Liver (tissue), 9 donors: ENCODE data around the gene FNIP1. TPM values are rescaled to one million over a fixed set of nuclear protein-coding genes. Genes with fewer than 3 reads are reported as not detected.

Experiments
- DNase-seq: peaks from one replicate; pipeline ENCODE4 v3.0.0-alpha.2; 2017; ENCODE audit warnings: low spot score
- H3K27ac ChIP-seq, 2 donors: one replicate each; pipeline ENCODE4 v1.7.0; 2013; ENCODE audit warnings: inconsistent platforms in 2 of 2, low read length in 2 of 2, control low read depth in 1 of 2, low read depth in 1 of 2, mild to moderate bottlenecking in 1 of 2
- H3K27me3 ChIP-seq, 4 donors: one replicate each; pipeline versions ENCODE4 v1.6.1 to v1.7.0; 2013; ENCODE audit warnings: low read length in 3 of 4, inconsistent platforms in 1 of 4, mild to moderate bottlenecking in 1 of 4, moderate library complexity in 1 of 4; ENCODE audit not compliant: control insufficient read depth in 4 of 4, insufficient read depth in 4 of 4
- H3K36me3 ChIP-seq, 4 donors: one replicate each; pipeline versions ENCODE4 v1.6.1 to v1.7.0; 2013; ENCODE audit warnings: low read length in 3 of 4, mild to moderate bottlenecking in 3 of 4, low read depth in 1 of 4, moderate library complexity in 1 of 4; ENCODE audit not compliant: control insufficient read depth in 4 of 4, insufficient read depth in 3 of 4
- H3K4me1 ChIP-seq, 4 donors: one replicate each; pipeline versions ENCODE4 v1.6.1 to v1.7.0; 2013; ENCODE audit warnings: low read length in 3 of 4, mild to moderate bottlenecking in 3 of 4, moderate library complexity in 1 of 4; ENCODE audit not compliant: control insufficient read depth in 4 of 4, insufficient read depth in 4 of 4
- H3K4me3 ChIP-seq, 3 donors: one replicate each; pipeline versions ENCODE4 v1.6.1 to v1.7.0; 2013; ENCODE audit warnings: low read length in 3 of 3, control low read depth in 1 of 3, low read depth in 1 of 3, mild to moderate bottlenecking in 1 of 3
- H3K9ac ChIP-seq, 2 donors: one replicate each; pipeline ENCODE4 v1.7.0; 2013; ENCODE audit warnings: low read length in 2 of 2, mild to moderate bottlenecking in 2 of 2, moderate library complexity in 2 of 2, control low read depth in 1 of 2, low read depth in 1 of 2
- H3K9me3 ChIP-seq, 4 donors: one replicate each; pipeline versions ENCODE4 v1.6.1 to v1.7.0; 2013; ENCODE audit warnings: low read length in 3 of 4; ENCODE audit not compliant: control insufficient read depth in 4 of 4
- FOXA1 ChIP-seq: IDR thresholded peaks from 2 replicates; pipeline ENCODE4 v1.6.1; 2016; ENCODE audit warnings: antibody characterized with exemption
- FOXA2 ChIP-seq: IDR thresholded peaks from 2 replicates; pipeline ENCODE4 v1.6.1; 2016; ENCODE audit warnings: antibody characterized with exemption
- GABPA ChIP-seq, 2 donors: IDR thresholded peaks in 1 of 2; conservative IDR thresholded peaks in 1 of 2; 2 replicates each; pipeline ENCODE4 v1.6.1; 2016; ENCODE audit warnings: antibody characterized with exemption in 2 of 2, mild to moderate bottlenecking in 1 of 2, moderate library complexity in 1 of 2
- HNF4A ChIP-seq, 2 donors: conservative IDR thresholded peaks; 2 replicates each; pipeline ENCODE4 v1.6.1; 2016; ENCODE audit warnings: antibody characterized with exemption in 2 of 2, mild to moderate bottlenecking in 2 of 2
- HNF4G ChIP-seq: IDR thresholded peaks from 2 replicates; pipeline ENCODE4 v1.6.1; 2016; ENCODE audit warnings: antibody characterized with exemption
- JUND ChIP-seq, 2 donors: IDR thresholded peaks; 2 replicates each; pipeline ENCODE4 v1.6.1; 2016; ENCODE audit warnings: antibody characterized with exemption in 2 of 2
- NR2F2 ChIP-seq: IDR thresholded peaks from 2 replicates; pipeline ENCODE4 v1.6.1; 2016; ENCODE audit warnings: antibody characterized with exemption
- RAD21 ChIP-seq, 2 donors: IDR thresholded peaks; 2 replicates each; pipeline ENCODE4 v1.6.1; 2016; ENCODE audit warnings: antibody characterized with exemption in 2 of 2, mild to moderate bottlenecking in 2 of 2
- RXRA ChIP-seq, 2 donors: IDR thresholded peaks; 2 replicates each; pipeline ENCODE4 v1.6.1; 2017 to 2018; ENCODE audit warnings: antibody characterized with exemption in 2 of 2, mild to moderate bottlenecking in 1 of 2
- SP1 ChIP-seq: IDR thresholded peaks from 2 replicates; pipeline ENCODE4 v1.6.1; 2018; ENCODE audit warnings: antibody characterized with exemption, mild to moderate bottlenecking
- TAF1 ChIP-seq: conservative IDR thresholded peaks from 2 replicates; pipeline ENCODE4 v1.6.1; 2016; ENCODE audit warnings: antibody characterized with exemption, mild to moderate bottlenecking
- YY1 ChIP-seq: IDR thresholded peaks from 2 replicates; pipeline ENCODE4 v1.6.1; 2016; ENCODE audit warnings: antibody characterized with exemption, mild to moderate bottlenecking
- WGBS: extraction: QIAGEN DNeasy Blood & Tissue Kit; methylation state at CpG from one replicate; pipeline ENCODE4 v1.1.7; 2013; 5-methylcytosine and 5-hydroxymethylcytosine counted together
- polyA plus RNA-seq, 2 donors: library from polyadenylated mRNA; stranded (reverse) in 1 of 2; unstranded in 1 of 2; fragments of 200-250 nt in 1 of 2; fragments of >200 nt in 1 of 2; fragmentation: Nextera tagmentation in 1 of 2; extraction: Ambion mirVana in 1 of 2; gene quantifications; one replicate each; pipeline versions ENCODE4 v1.2.1 to v1.2.3, GENCODE V29; 2013 to 2015
- total RNA-seq, 2 donors: library from RNA; depleted of rRNA; stranded (reverse); fragments of >200 nt; gene quantifications; one replicate each; pipeline ENCODE4 v1.2.3, GENCODE V29; 2014
- TF ChIP-seq, protein P1 (sequence below): IDR thresholded peaks from 2 replicates; pipeline ENCODE4 v1.6.1; 2016; ENCODE audit warnings: antibody characterized with exemption
- TF ChIP-seq, protein P2 (sequence below): fragments of 150-350 bp; IDR thresholded peaks from 2 replicates; pipeline ENCODE4 v1.5.1; 2017; ENCODE audit warnings: improper control_type of control experiment, low read depth, low read length; ENCODE audit not compliant: missing input control
- TF ChIP-seq, protein P3 (sequence below): IDR thresholded peaks from 2 replicates; pipeline ENCODE4 v1.6.1; 2016; ENCODE audit warnings: antibody characterized with exemption, mild to moderate bottlenecking
- TF ChIP-seq, protein P4 (sequence below): IDR thresholded peaks from 2 replicates; pipeline ENCODE4 v1.6.1; 2016; ENCODE audit warnings: antibody characterized with exemption
- donor health status: healthy.
- donor health status: healthy.
- donor health status: healthy.
- donor health status: healthy.
- donor health status: healthy.

Gene FNIP1
- total and polyA plus RNA-seq, 4 donors = 3.7 to 34.0 (median 13.8) TPM

DNA sequence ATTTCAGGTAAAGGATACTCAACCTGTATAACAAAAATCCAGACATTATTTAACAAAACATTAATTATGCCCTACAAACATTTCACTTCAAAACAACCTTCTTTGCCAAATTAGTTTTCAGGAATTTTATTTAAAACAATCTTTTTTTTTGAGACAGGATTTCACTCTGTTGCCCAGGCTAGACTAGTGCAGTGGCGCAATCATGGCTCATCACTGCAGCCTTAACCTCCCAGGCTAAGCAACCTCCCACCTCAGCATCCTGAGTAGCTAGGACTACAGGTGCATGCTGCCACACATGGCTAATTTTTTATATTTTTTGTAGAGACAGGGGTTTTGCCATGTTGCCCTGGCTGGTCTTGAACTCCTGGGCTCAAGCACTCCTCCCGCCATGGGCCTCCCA lies 3.9 kb downstream of the FNIP1 start:
- TF ChIP-seq HNF4A (conservative IDR thresholded peaks at IDR 0.05) (no peak), RXRA (IDR thresholded peaks at IDR 0.05) (no peak), GABPA (IDR thresholded peaks at IDR 0.05 in 1 of 2, conservative IDR thresholded peaks at IDR 0.05 in 1 of 2) (no peak), TAF1 (no peak)
- TF ChIP-seq, protein P1, sequence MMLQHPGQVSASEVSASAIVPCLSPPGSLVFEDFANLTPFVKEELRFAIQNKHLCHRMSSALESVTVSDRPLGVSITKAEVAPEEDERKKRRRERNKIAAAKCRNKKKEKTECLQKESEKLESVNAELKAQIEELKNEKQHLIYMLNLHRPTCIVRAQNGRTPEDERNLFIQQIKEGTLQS = no peak
- no peak for DNase-seq
- Histone ChIP-seq H3K4me3 (no peak overlapping the region), H3K27me3 (no peaks in the 10 kb centered on the region), H3K36me3 (no peaks in the 10 kb centered on the region), H3K9ac (no peak overlapping the region), H3K27ac (no peak overlapping the region), H3K9me3 (no peaks in the 10 kb centered on the region), H3K4me1 (peaks cover 5 to 25% (median 12%) of the 10 kb centered on the region in 4 donors)
- WGBS = 96% methylated on average over 2 of the region's 2 CpGs

DNA sequence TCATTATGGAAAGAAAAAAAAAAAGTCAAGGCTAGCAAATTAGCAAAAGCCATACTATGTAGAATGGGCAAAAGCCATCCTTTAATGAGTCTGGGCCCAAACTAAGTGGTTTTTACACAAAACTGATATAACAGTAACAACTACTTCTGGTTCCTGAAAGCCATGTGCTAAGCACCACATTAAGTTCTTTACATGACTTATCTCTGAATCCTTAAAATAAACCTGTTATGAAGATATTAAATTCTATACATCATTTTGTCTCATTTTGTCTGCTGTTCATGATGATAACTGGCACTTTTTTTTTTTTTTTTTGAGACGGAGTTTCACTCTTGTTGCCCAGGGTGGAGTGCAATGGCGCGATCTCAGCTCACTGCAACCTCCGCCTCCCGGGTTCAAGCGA lies 5.0 kb downstream of the FNIP1 start:
- Histone ChIP-seq H3K27me3 (no peaks in the 10 kb centered on the region), H3K36me3 (no peaks in the 10 kb centered on the region), H3K27ac (no peak overlapping the region), H3K4me1 (peaks cover 5 to 28% (median 15%) of the 10 kb centered on the region in 4 donors), H3K4me3 (no peak overlapping the region), H3K9ac (no peak overlapping the region), H3K9me3 (no peaks in the 10 kb centered on the region)
- no peak for TF ChIP-seq RAD21 (IDR thresholded peaks at IDR 0.05)
- no peak for TF ChIP-seq NR2F2
- TF ChIP-seq YY1 = no peak
- TF ChIP-seq HNF4G = no peak
- no peak for TF ChIP-seq GABPA (IDR thresholded peaks at IDR 0.05 in 1 of 2, conservative IDR thresholded peaks at IDR 0.05 in 1 of 2)
- TF ChIP-seq TAF1 = no peak
- no peak for DNase-seq
- WGBS = 93% methylated on average over 6 of the region's 6 CpGs

GRCh38 chr5:131790550-131790949 lies 6.3 kb downstream of the FNIP1 start:
- H3K36me3 ChIP-seq = no peaks in the 10 kb centered on the region
- H3K4me1 ChIP-seq = peaks cover 5 to 27% (median 15%) of the 10 kb centered on the region in 4 donors
- H3K27ac ChIP-seq = no peak overlapping the region
- H3K9me3 ChIP-seq = no peaks in the 10 kb centered on the region
- no peaks in the 10 kb centered on the region for H3K27me3 ChIP-seq
- whole genome bisulfite sequencing = 95% methylated on average over 2 of the region's 2 CpGs
- no peak overlapping the region for H3K4me3 ChIP-seq
- H3K9ac ChIP-seq = no peak overlapping the region
- TF ChIP-seq SP1 = no peak
- TF ChIP-seq HNF4G = no peak
- TF ChIP-seq RXRA (IDR thresholded peaks at IDR 0.05) = no peak
- TF ChIP-seq TAF1 = no peak
- TF ChIP-seq FOXA2 = no peak
- TF ChIP-seq, protein P1 = no peak
- TF ChIP-seq GABPA (IDR thresholded peaks at IDR 0.05 in 1 of 2, conservative IDR thresholded peaks at IDR 0.05 in 1 of 2) = no peak
- no peak for DNase-seq

- H3K27me3 ChIP-seq = no peaks in the 10 kb centered on the region
- H3K9me3 ChIP-seq = no peaks in the 10 kb centered on the region
- no peak for DNase-seq
- WGBS = 92% methylated on average over 3 of the region's 3 CpGs
- no peak overlapping the region for H3K27ac ChIP-seq
- no peaks in the 10 kb centered on the region for H3K36me3 ChIP-seq
- no peak overlapping the region for H3K9ac ChIP-seq
- H3K4me3 ChIP-seq = no peak overlapping the region
- peaks cover 4 to 20% (median 8%) of the 10 kb centered on the region in 4 donors for H3K4me1 ChIP-seq
- TF ChIP-seq, protein P1 = no peak
- TF ChIP-seq FOXA1 = no peak
- TF ChIP-seq, protein P2, sequence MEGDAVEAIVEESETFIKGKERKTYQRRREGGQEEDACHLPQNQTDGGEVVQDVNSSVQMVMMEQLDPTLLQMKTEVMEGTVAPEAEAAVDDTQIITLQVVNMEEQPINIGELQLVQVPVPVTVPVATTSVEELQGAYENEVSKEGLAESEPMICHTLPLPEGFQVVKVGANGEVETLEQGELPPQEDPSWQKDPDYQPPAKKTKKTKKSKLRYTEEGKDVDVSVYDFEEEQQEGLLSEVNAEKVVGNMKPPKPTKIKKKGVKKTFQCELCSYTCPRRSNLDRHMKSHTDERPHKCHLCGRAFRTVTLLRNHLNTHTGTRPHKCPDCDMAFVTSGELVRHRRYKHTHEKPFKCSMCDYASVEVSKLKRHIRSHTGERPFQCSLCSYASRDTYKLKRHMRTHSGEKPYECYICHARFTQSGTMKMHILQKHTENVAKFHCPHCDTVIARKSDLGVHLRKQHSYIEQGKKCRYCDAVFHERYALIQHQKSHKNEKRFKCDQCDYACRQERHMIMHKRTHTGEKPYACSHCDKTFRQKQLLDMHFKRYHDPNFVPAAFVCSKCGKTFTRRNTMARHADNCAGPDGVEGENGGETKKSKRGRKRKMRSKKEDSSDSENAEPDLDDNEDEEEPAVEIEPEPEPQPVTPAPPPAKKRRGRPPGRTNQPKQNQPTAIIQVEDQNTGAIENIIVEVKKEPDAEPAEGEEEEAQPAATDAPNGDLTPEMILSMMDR = no peak
- no peak for TF ChIP-seq YY1
- no peak for TF ChIP-seq NR2F2
- no peak for TF ChIP-seq TAF1
- TF ChIP-seq HNF4G = no peak
- no peak for TF ChIP-seq GABPA (IDR thresholded peaks at IDR 0.05 in 1 of 2, conservative IDR thresholded peaks at IDR 0.05 in 1 of 2)
- TF ChIP-seq, protein P3, sequence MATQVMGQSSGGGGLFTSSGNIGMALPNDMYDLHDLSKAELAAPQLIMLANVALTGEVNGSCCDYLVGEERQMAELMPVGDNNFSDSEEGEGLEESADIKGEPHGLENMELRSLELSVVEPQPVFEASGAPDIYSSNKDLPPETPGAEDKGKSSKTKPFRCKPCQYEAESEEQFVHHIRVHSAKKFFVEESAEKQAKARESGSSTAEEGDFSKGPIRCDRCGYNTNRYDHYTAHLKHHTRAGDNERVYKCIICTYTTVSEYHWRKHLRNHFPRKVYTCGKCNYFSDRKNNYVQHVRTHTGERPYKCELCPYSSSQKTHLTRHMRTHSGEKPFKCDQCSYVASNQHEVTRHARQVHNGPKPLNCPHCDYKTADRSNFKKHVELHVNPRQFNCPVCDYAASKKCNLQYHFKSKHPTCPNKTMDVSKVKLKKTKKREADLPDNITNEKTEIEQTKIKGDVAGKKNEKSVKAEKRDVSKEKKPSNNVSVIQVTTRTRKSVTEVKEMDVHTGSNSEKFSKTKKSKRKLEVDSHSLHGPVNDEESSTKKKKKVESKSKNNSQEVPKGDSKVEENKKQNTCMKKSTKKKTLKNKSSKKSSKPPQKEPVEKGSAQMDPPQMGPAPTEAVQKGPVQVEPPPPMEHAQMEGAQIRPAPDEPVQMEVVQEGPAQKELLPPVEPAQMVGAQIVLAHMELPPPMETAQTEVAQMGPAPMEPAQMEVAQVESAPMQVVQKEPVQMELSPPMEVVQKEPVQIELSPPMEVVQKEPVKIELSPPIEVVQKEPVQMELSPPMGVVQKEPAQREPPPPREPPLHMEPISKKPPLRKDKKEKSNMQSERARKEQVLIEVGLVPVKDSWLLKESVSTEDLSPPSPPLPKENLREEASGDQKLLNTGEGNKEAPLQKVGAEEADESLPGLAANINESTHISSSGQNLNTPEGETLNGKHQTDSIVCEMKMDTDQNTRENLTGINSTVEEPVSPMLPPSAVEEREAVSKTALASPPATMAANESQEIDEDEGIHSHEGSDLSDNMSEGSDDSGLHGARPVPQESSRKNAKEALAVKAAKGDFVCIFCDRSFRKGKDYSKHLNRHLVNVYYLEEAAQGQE = no peak
- no peak for TF ChIP-seq JUND (IDR thresholded peaks at IDR 0.05)
- no peak for TF ChIP-seq RAD21 (IDR thresholded peaks at IDR 0.05)
- TF ChIP-seq RXRA (IDR thresholded peaks at IDR 0.05) = no peak
- TF ChIP-seq HNF4A (conservative IDR thresholded peaks at IDR 0.05) = no peak
- TF ChIP-seq, protein P4, sequence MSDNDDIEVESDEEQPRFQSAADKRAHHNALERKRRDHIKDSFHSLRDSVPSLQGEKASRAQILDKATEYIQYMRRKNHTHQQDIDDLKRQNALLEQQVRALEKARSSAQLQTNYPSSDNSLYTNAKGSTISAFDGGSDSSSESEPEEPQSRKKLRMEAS = no peak
- TF ChIP-seq FOXA2 = no peak
- no peak for TF ChIP-seq SP1
These were observed 7.1 kb downstream of the FNIP1 start for GRCh38 chr5:131789765-131790164.
